DND-41 (cell line): ENCODE data around the gene RERG.

Experiments used
- ATAC-seq: fragments of 200-7000 bp; cut with Tn5 transposase; 3 replicates; pipeline ENCODE4 v1.9.1; 2021; ENCODE audit warnings: low read depth; ENCODE audit not compliant: insufficient read depth
- DNase-seq: peaks from one replicate; pipeline ENCODE4 v3.0.0-alpha.2; 2020
- H2AFZ ChIP-seq: 2 replicates; pipeline ENCODE4 v1.6.0; 2012; ENCODE audit warnings: low read depth, low read length
- H3K27ac ChIP-seq: 2 replicates; pipeline ENCODE4 v1.5.1; 2012; ENCODE audit warnings: low read length, inconsistent platforms
- H3K27me3 ChIP-seq: fragments of 200-600 bp; sonication (generic); 2 replicates; pipeline ENCODE4 v1.6.0; 2012; ENCODE audit warnings: low read length, mild to moderate bottlenecking, inconsistent platforms; ENCODE audit not compliant: insufficient read depth, poor library complexity
- H3K36me3 ChIP-seq: 2 replicates; pipeline ENCODE4 v1.5.1; 2012; ENCODE audit warnings: low read length, inconsistent platforms; ENCODE audit not compliant: insufficient read depth
- H3K4me1 ChIP-seq: 2 replicates; pipeline ENCODE4 v1.5.1; 2012; ENCODE audit warnings: mild to moderate bottlenecking, low read length; ENCODE audit not compliant: insufficient read depth
- H3K4me2 ChIP-seq: 2 replicates; pipeline ENCODE4 v1.6.0; 2012; ENCODE audit warnings: mild to moderate bottlenecking, moderate library complexity, low read length, inconsistent platforms; ENCODE audit not compliant: insufficient read depth
- H3K4me3 ChIP-seq, 2 experiments: fragments of 200-600 bp in 1 of 2; shearing (Covaris generic) in 1 of 2; 2 replicates each; pipeline ENCODE4 v1.5.1; 2012 to 2016; ENCODE audit warnings: inconsistent platforms in 2 of 2, low read length in 2 of 2, mild to moderate bottlenecking in 2 of 2, low read depth in 1 of 2, moderate library complexity in 1 of 2
- H3K79me2 ChIP-seq: 2 replicates; pipeline ENCODE4 v1.6.0; 2012; ENCODE audit warnings: low read length, inconsistent platforms; ENCODE audit not compliant: insufficient read depth
- H3K9ac ChIP-seq: 2 replicates; pipeline ENCODE4 v1.6.0; 2012; ENCODE audit warnings: low read depth, mild to moderate bottlenecking, inconsistent platforms, low read length, moderate library complexity
- H3K9me3 ChIP-seq: 2 replicates; pipeline ENCODE4 v1.5.1; 2012; ENCODE audit warnings: low read length, moderate library complexity, mild to moderate bottlenecking, inconsistent platforms; ENCODE audit not compliant: insufficient read depth, severe bottlenecking
- H4K20me1 ChIP-seq: 2 replicates; pipeline ENCODE4 v1.6.0; 2012; ENCODE audit warnings: low read length; ENCODE audit not compliant: insufficient read depth
- EZH2 ChIP-seq: IDR thresholded peaks from 3 replicates; pipeline ENCODE4 v1.6.1; 2012; ENCODE audit warnings: borderline replicate concordance, low read depth, mild to moderate bottlenecking, moderate library complexity, low read length, inconsistent platforms; ENCODE audit not compliant: severe bottlenecking
- TF ChIP-seq, protein P1 (sequence below): IDR thresholded peaks from 2 replicates; pipeline ENCODE4 v1.5.1; 2012; ENCODE audit warnings: borderline replicate concordance, low read length, moderate library complexity, mild to moderate bottlenecking; ENCODE audit not compliant: poor library complexity, severe bottlenecking; ENCODE audit errors: extremely low read depth

RERG gene

GRCh38 chr12:15179672-15180071, 41.5 kb downstream of the RERG start:
- TF ChIP-seq, protein P1, sequence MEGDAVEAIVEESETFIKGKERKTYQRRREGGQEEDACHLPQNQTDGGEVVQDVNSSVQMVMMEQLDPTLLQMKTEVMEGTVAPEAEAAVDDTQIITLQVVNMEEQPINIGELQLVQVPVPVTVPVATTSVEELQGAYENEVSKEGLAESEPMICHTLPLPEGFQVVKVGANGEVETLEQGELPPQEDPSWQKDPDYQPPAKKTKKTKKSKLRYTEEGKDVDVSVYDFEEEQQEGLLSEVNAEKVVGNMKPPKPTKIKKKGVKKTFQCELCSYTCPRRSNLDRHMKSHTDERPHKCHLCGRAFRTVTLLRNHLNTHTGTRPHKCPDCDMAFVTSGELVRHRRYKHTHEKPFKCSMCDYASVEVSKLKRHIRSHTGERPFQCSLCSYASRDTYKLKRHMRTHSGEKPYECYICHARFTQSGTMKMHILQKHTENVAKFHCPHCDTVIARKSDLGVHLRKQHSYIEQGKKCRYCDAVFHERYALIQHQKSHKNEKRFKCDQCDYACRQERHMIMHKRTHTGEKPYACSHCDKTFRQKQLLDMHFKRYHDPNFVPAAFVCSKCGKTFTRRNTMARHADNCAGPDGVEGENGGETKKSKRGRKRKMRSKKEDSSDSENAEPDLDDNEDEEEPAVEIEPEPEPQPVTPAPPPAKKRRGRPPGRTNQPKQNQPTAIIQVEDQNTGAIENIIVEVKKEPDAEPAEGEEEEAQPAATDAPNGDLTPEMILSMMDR, result no peak
- no peak for TF ChIP-seq EZH2
- no peaks in the 10 kb centered on the region for H3K36me3 ChIP-seq
- H3K4me3 ChIP-seq, result no peak overlapping the region
- H4K20me1 ChIP-seq, result no peaks in the 10 kb centered on the region
- no peaks in the 10 kb centered on the region for H3K9me3 ChIP-seq
- H3K9ac ChIP-seq, result no peak overlapping the region
- no peak overlapping the region for H3K4me2 ChIP-seq
- no peak for DNase-seq
- peaks cover 2% of the 10 kb centered on the region for H3K27me3 ChIP-seq
- no peaks in the 10 kb centered on the region for H3K79me2 ChIP-seq
- ATAC-seq, result no peak
- H2AFZ ChIP-seq, result no peak overlapping the region
- no peaks in the 10 kb centered on the region for H3K4me1 ChIP-seq
- H3K27ac ChIP-seq, result no peak overlapping the region

- DNase-seq, result no peak
- Histone ChIP-seq H3K4me2 (no peak overlapping the region), H3K27ac (no peak overlapping the region), H3K4me1 (no peaks in the 10 kb centered on the region), H3K9ac (no peak overlapping the region), H4K20me1 (no peaks in the 10 kb centered on the region), H3K9me3 (no peaks in the 10 kb centered on the region), H3K36me3 (no peaks in the 10 kb centered on the region), H2AFZ (no peak overlapping the region), H3K27me3 (peaks cover 16% of the 10 kb centered on the region), H3K4me3 (no peak overlapping the region), H3K79me2 (no peaks in the 10 kb centered on the region)
- no peak for ATAC-seq
- TF ChIP-seq, protein P1, result no peak
- TF ChIP-seq EZH2, result no peak
Measured at GRCh38 chr12:15173142-15173541, 48.1 kb downstream of the RERG start.

- no peak overlapping the region for H3K9ac ChIP-seq
- H3K79me2 ChIP-seq, result no peaks in the 10 kb centered on the region
- no peaks in the 10 kb centered on the region for H3K9me3 ChIP-seq
- no peaks in the 10 kb centered on the region for H3K4me1 ChIP-seq
- H3K4me3 ChIP-seq, result no peak overlapping the region
- H3K4me2 ChIP-seq, result no peak overlapping the region
- H3K27ac ChIP-seq, result no peak overlapping the region
- no peaks in the 10 kb centered on the region for H3K36me3 ChIP-seq
- H2AFZ ChIP-seq, result no peak overlapping the region
- peaks cover 22% of the 10 kb centered on the region for H3K27me3 ChIP-seq
- H4K20me1 ChIP-seq, result no peaks in the 10 kb centered on the region
- ATAC-seq (no peak), DNase-seq (no peak)
- TF ChIP-seq, protein P1, result no peak
- no peak for TF ChIP-seq EZH2
Measured at GRCh38 chr12:15172060-15172822, 49.0 kb downstream of the RERG start.
